Glomerular visceral epithelial cell (primary cell): ENCODE measurements around the gene MAML1.
"Not testable (repeated sequence)": the region's sequence is repeated elsewhere in the genome, so short reads cannot be mapped to it uniquely, and the experiment has no call there.

ENCODE experiments used
- DNase-seq: peaks from one replicate; pipeline ENCODE4 v3.0.0-alpha.2; 2016; ENCODE audit errors: extremely low spot score

The MAML1 gene, protein sequence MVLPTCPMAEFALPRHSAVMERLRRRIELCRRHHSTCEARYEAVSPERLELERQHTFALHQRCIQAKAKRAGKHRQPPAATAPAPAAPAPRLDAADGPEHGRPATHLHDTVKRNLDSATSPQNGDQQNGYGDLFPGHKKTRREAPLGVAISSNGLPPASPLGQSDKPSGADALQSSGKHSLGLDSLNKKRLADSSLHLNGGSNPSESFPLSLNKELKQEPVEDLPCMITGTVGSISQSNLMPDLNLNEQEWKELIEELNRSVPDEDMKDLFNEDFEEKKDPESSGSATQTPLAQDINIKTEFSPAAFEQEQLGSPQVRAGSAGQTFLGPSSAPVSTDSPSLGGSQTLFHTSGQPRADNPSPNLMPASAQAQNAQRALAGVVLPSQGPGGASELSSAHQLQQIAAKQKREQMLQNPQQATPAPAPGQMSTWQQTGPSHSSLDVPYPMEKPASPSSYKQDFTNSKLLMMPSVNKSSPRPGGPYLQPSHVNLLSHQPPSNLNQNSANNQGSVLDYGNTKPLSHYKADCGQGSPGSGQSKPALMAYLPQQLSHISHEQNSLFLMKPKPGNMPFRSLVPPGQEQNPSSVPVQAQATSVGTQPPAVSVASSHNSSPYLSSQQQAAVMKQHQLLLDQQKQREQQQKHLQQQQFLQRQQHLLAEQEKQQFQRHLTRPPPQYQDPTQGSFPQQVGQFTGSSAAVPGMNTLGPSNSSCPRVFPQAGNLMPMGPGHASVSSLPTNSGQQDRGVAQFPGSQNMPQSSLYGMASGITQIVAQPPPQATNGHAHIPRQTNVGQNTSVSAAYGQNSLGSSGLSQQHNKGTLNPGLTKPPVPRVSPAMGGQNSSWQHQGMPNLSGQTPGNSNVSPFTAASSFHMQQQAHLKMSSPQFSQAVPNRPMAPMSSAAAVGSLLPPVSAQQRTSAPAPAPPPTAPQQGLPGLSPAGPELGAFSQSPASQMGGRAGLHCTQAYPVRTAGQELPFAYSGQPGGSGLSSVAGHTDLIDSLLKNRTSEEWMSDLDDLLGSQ

DNA sequence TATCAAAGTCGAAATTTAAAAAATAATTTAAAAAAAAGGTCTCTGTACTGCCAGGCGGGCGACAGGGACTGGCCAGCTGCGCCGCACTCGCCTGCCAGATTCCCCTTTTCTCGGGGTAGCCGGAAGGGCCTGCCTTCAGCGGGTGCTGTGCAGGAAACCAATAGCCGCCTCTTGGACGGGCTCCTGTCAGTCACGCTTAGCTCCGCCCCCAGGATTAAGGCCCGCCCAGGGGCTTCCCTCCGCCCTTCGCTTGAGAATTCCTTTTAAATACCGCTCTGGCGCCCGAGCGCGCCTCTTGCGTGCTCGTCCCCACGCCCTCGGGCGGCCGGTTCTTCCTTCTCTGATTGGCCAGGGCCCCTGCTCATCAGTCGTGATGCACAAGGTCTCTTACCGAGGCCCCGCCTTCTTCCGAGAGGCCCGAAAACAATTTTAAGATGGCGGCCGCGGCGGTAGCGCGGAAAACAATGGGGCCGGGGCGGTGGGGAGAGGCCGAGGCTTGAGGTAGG, at the start of gene MAML1:
Gene MAML1, plus strand, starts transcription at position 411 of the 506 bp plus-strand sequence. CDS start 291 bp downstream, outside the sequence.
- DNase-seq: peak; percentile 100

DNA sequence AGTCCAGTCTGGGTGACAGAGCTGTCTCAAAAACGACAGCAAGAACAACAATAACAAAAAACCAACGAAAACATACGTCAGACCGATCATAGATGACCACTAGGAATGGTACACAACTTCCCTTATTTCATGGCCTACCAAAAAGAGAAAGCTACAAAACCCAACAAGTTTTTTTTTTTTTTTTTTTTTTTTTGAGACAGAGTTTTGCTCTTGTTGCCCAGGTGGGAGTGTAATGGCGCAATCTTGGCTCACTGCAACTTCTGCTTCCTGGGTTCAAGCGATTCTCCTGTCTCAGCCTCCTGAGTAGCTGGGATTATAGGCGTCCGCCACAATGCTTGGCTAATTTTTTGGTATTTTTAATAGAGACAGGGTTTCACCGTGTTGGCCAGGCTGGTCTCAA, 43.4 kb upstream of the MAML1 start:
- not testable (repeated sequence) for DNase-seq

DNA sequence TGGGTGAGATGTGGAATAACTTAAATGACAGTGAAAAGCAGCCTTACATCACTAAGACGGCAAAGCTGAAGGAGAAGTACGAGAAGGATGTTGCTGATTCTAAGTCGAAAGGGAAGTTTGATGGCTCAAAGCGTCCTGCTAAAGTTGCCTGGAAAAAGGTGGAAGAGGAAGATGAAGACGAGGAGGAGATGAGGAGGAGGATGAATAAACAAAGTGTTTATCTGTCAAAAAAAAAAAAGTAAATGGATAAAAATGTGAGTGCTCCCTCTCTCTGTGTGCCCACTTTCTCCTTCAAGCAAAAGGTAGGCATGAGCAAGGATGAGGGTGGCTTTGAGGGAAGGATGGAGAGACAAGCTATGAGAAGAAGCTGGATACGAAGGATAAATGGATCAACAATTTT, 38.1 kb upstream of the MAML1 start:
- no peak for DNase-seq

DNA sequence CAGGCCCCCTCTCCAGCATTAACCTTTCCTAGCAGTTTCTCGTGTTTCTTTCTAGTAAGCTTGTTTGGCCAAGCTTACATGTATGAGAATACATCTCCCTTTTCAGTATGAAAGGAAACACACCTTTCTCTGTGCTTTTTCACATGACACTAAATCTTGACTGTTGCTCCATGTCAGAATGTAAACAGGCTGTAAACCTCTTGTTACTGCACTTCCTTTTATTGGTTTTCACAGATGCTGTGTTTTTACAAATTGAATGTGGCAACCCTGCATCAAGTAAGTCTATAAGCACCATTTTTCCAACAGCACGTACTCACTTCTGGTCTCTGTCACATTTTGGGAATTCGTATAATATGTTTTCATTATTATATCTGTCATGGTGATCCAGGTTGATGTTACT, 36.0 kb upstream of the MAML1 start:
- no peak for DNase-seq

DNA sequence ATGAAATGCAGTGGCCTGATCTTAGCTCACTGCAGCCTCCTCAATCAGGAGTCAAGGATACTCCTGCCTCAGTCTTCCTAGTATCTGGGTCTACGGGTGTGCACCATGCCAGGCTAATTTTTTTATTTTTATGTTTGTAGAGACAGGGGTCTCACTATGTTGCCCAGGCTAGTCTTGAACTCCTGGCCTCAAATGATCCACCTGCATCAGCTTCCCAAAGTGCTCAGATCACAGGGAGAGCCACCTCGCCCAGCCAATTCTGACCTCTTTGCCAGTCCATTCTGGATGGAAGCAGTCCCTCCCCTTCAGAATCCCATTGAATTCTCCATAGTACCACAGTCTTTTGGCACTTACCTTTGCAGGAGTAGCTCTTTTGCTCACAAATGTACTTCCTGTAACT, 35.5 kb upstream of the MAML1 start:
- no peak for DNase-seq

DNA sequence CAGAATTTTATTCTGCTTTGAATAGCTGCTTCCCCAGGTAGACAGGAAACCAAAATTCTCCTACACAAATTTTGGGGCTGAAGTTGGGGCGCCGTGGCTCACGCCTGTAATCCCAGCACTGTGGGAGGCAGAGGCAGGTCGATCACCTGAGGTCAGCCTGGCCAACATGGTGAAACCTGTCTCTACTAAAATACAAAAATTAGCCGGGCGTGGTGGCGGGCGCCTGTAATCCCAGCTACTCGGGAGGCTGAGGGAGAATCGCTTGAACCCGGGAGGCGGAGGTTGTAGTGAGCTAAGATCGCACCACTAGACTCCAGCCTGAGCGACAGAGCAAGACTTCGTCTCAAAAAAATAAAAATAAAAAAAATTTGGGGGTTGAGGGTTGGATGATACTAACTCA, 35.1 kb upstream of the MAML1 start:
- DNase-seq: not testable (repeated sequence)

DNA sequence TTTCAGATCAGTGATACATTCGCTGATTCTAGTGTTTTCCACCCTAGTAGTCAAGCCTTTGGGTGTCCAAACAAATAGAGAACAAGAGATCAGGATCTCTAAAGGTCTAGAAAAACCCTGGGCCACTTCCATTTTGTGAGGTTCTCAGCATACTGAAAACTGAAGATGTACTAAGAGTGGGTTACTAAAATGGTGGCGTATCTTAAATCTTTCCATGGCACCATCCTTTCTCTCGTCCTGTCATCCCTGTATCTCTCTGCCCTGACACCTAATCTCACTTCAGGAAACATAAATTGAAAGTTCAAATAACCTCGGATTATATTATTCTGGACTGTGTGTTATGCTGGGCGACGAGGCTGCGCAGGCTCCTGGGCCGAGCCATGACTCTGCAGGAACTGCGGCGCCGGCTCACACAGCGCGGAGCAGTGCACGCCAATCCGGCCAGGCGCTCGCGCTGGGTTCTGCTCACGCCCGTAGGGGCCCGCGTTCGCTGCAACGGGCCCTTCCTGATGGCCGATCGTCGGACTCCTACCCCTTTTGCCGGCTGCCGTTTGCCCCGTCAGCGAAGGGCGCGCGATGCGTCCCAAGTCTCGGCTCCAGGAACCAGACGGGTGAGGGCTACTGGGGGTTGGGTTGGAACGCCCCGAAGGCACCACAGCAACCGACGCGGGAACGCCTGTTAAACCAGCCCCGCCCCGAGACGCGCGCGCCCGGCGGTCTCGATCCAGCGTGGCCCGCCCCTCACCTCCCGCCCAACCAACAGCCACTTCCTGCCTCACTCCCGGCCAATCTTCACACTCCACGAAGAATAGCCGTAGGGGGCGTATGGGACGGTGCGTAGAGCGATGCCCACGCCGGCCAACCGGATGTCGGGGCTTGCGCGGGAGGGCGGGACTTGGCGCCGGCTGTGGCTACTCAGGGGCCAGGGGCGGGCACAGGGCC, 34.4 kb upstream of the MAML1 start:
- DNase-seq: peak; percentile 100

DNA sequence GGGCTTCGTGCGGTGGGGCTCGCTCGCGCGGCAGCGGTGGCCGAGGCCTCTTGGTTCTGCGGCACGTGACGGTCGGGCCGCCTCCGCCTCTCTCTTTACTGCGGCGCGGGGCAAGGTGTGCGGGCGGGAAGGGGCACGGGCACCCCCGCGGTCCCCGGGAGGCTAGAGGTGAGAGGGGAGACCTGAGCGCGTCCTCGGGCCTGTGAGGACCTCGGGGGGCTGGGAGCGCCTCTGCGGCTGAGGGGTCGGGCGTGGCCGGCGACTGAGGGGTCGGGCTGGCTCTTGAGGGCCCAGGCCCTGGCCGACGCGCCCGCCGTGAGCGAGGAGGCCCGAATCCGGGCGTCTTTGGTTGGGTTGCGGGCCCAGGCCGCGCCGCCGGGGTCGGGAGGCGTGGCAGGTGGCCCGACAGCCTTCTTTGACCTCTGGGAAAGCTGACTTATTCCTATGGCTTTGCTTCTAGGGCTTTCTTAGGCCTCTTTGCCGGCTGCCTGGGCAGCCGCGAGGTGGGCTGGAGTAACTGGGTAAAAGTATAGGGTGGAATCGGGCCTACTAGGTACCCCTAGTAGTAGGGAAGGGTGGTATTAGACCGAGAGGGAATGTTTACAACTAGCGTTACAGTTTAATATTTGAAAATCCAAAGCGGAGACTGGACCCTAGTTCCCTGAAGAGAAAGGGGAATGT, 33.5 kb upstream of the MAML1 start, which contains the start of gene CANX:
Gene CANX, plus strand, starts transcription at position 33 of the 681 bp plus-strand sequence. CDS start 6,715 bp downstream, outside the sequence.
- no peak for DNase-seq

DNA sequence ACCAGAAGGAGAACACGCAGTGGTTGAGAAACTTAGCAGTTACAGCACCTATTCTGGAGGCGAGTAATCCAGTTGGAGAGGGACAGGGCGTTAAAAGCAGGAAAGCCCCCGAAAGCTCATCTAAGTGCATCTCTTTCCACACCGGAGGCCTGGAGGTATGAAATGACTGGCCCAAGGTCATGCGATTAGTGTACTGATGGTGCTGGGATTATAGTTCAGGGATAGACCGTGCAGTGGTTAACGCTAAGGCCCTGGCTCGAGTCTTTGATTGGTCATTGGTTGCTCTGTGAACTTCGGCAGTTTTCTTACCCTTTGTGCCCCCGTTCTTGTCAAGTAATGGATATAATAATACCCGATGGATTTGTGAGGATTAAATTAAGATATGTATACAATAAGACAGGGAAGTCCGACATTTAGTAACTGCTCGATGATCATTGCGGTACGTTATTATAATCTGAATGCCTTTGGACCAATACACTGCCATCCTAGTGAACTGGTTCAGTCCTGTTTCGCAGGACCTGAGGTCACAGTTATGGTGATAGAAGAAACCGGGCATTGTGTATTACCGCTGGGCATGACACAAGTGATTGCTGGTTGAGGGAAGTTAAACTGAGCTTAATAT, 32.9 kb upstream of the MAML1 start:
- peak; percentile 42 for DNase-seq

DNA sequence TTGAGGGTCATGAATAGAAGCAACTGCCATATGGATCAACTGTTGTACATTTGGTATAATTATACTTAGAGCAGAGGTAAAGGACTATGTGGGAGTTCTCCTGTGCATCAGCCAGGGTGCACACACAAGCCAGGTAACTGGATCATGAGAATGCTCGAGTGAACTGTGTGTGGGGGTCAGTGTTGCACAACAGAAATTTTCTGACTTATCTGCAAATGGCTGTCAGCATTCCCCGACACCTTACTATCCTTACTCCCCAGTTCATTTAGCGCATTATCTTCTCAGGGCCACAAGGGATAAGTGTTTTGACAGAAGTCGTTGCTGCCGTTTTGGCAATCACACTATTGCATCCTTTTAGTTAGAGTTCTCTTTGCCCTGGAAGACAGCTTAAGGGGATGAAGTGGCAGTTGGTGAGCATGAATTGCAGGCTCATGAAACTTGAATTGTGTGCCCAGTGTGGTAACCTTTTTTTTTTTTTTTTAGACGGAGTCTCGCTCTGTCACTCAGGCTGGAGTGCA, 32.2 kb upstream of the MAML1 start:
- no peak for DNase-seq

DNA sequence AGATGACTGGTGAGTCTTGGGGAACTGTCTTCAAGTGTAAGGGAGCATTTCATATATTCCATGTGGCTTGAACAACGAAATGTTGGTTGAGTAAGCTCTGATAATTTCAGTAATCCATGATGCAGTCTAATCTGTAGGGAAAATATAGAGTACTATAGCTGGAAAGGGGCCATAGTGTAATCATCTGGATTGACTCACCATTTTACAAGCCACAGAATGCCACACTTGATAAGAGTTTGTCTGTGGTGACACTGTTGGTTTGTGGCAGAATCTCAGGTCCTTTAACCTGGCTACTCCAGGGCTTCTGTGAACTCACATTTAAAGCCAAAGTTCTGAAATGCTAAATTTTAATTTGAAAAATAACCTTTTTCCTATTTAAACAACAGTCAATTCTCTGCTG, 16.3 kb upstream of the MAML1 start:
- no peak for DNase-seq

DNA sequence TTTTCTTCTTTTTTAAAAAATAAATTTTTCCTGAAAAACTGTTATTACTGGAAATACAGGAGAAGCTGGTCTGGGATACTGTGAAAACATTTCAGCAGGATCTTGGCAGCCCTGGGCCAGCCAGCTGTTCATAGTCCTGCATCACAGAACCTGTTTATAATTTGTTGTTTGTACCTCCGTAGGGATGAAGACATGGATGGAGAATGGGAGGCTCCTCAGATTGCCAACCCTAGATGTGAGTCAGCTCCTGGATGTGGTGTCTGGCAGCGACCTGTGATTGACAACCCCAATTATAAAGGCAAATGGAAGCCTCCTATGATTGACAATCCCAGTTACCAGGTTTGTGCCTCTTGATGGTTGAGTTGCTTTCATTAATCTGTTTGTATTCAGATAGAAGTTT, 12.4 kb upstream of the MAML1 start:
- no peak for DNase-seq

DNA sequence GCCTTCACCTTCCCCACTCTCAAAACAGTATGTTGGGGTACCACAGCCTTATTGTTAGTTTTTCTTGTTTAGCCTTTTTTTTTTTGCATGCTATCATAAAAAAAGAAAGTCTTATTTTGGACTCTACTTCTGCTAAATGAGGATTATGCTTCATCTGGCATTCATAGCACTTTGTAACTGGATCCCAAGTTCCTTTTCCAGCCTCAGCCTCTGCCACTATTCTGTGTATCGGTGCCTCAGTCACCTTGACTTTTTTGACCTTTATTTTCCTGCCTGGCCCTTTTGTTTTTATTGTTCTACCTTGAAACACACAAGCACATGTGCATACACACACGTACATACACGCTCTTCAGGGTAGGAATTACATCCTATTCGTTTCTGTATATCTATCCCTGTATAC, 8.5 kb upstream of the MAML1 start:
- no peak for DNase-seq

DNA sequence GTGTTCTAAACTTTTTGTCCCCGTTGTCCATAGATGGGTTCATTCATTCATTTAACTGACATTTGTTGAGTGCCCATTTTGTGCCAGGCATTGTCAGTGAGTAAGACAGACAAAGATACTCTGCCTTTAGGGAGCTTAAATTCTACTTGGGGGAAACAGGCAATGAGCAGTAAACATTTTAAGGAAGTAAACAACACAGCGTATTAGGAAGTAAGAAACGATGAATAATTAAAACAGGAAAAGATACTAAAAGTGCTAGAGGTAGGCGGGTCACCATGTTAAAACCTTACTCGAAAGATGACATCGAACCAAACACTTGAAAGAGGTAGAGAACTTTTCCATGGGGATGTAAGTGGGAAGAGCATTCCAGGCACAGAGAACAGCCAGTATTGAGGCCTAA, 5.5 kb upstream of the MAML1 start:
- no peak for DNase-seq

DNA sequence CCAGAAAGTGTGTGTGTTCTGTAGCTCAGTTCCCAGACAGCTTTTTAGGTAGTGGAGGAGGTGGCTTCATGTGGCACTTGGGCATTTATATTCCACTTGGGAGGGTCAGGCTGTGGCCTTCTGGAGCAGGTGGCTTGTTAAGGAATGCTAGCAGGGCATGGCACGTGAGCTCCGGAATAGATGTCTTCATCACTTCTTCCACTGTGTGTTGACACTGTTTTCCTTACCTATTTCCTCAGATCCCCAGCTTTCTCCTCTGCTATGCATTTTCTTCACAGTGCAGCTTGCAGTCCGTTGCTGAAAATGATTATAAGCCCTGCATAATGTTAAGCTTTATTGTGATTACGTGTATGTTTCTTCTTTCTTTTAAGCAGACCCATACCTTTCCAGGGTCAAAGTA, 3.3 kb upstream of the MAML1 start:
- DNase-seq: no peak

DNA sequence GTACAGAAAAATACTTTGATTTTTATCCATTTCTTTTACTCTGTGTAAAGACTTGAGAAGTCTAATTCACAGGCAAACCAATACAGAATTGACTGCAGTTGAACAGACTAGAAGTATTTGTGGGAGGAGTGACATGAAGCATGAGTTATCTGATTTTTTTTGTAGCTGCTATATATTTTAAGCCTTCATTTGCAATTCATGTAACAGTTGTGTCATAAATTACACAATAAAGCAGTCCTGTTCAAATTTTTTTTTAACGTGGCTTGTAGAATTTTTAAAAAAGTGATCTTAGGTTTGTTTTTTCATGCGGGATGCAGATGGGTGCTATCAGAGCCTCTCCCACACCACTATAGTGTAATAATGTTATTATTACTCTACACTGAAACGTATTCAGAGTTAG, 2.9 kb upstream of the MAML1 start:
- DNase-seq: no peak

DNA sequence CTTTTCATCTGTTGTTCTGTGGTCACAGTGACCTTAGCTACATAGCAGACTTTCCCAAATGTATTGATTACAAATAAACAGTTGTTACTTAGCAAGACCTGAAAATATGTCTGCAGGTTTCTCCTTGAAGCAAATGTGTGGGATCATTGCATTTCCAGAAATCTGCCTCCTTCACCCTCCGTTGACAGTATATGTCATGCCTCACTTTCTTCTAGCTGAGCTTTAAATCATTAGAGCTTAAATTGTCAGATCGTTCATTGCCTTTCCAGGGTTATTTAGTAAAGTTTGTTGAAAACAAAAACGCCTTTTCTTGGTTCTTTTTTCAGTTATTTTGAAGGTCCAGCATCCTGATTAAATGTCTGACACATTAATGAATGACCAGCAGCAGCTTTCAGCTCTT, 2.3 kb upstream of the MAML1 start:
- DNase-seq: no peak

DNA sequence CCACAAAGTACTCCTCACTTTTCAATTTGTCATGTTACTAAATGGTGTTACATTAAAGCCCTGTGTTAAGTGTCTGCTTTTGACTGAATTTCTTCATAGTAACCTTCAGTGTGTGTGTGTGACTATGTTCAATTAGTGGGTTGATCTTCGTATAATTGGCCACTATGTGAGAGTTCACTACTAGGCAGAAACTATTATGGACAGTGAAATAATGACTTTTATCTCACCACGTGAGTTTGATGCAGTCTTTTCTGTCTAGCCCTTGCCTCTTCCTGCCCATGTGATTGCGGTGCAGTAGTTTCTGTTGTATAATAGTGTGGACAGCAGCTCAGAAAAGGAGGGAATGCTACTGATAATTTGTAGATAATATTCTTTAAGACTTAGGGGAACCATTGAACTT, 1.8 kb upstream of the MAML1 start:
- DNase-seq: no peak

DNA sequence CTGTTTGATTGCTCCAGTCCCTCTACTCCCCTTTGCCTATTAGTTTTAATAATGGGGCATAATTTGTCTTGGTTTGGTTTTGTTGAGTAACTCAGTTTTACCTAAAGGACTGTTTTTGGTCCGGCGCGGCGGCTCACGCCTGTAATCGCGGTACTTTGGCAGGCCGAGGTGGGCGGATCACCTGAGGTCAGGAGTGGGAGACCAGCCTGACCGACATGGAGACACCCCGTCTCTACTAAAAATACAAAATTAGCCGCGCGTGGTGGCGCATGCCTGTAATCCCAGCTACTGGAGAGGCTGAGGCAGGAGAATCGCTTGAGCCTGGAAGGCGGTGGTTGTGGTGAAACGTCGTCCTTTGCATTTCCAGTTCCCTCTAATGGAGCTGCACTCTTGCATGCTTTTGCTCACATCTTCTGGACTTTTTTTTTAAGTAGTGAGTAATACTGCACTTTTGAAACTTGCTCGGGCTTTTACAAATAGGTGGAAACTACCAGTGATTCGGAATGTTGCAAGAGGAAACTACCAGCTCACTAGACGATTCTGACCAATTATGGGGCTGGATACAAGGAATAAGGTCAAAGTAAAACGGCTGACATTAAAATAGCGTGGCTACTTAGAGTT, 721 bp upstream of the MAML1 start:
- DNase-seq: no peak
